ENCODE data around the gene SAT2. TPM values are rescaled to one million over a fixed set of nuclear protein-coding genes. Genes with fewer than 3 reads are reported as not detected.

Gene SAT2
- total RNA-seq, 1 donor from 2014 or later, result 22.6 TPM

- TF ChIP-seq CTCF (IDR thresholded peaks at IDR 0.05), result no peak
- no peak for DNase-seq (ENCODE audit: low spot score in 2 of 2)
Observed at GRCh38 chr17:7667656-7668406, 40.2 kb upstream of the SAT2 start.

GRCh38 chr17:7656958-7657609 lies 29.5 kb upstream of the SAT2 start:
- no peaks in the 10 kb centered on the region for H3K9me3 ChIP-seq
- intact Hi-C loops (cut with DNase I), result no loop called here
- no peaks in the 10 kb centered on the region for H3K27me3 ChIP-seq
- no peak overlapping the region for H3K27ac ChIP-seq
- no peak for DNase-seq (ENCODE audit: low spot score in 2 of 2)
- no peaks in the 10 kb centered on the region for H3K36me3 ChIP-seq
- TF ChIP-seq CTCF (IDR thresholded peaks at IDR 0.05), result no peak
- peaks cover 0 to 6% of the 10 kb centered on the region in 2 donors for H3K4me1 ChIP-seq
- H3K4me3 ChIP-seq, result no peak overlapping the region

More at GRCh38 chr17:7667656-7668406, 40.2 kb upstream of the SAT2 start:
- Histone ChIP-seq H3K4me1 (no peaks in the 10 kb centered on the region), H3K27ac (no peak overlapping the region), H3K36me3 (peaks cover 39 to 55% of the 10 kb centered on the region in 2 donors), H3K4me3 (no peak overlapping the region), H3K9me3 (no peaks in the 10 kb centered on the region), H3K27me3 (no peaks in the 10 kb centered on the region)
- intact Hi-C loops (cut with DNase I), result no loop called here

- no peak for TF ChIP-seq CTCF (IDR thresholded peaks at IDR 0.05)
- H3K36me3 ChIP-seq, result no peaks in the 10 kb centered on the region
- peaks cover 13 to 19% of the 10 kb centered on the region in 2 donors for H3K4me1 ChIP-seq
- intact Hi-C loops (cut with DNase I), result no loop called here
- no peak overlapping the region for H3K4me3 ChIP-seq
- no peaks in the 10 kb centered on the region for H3K9me3 ChIP-seq
- DNase-seq (ENCODE audit: low spot score in 2 of 2), result no peak
- H3K27ac ChIP-seq, result no peak overlapping the region
- H3K27me3 ChIP-seq, result peaks cover 13% of the 10 kb centered on the region
Observed at GRCh38 chr17:7655541-7655840, 27.9 kb upstream of the SAT2 start.

GRCh38 chr17:7654832-7655540 lies 27.4 kb upstream of the SAT2 start:
- no peak for DNase-seq (ENCODE audit: low spot score in 2 of 2)
- Histone ChIP-seq H3K36me3 (no peaks in the 10 kb centered on the region), H3K4me1 (peaks cover 13 to 22% of the 10 kb centered on the region in 2 donors), H3K4me3 (no peak overlapping the region), H3K9me3 (no peaks in the 10 kb centered on the region), H3K27ac (no peak overlapping the region), H3K27me3 (peaks cover 14% of the 10 kb centered on the region)
- TF ChIP-seq CTCF (IDR thresholded peaks at IDR 0.05), result no peak
- intact Hi-C loops (cut with DNase I), result no loop called here

DNA sequence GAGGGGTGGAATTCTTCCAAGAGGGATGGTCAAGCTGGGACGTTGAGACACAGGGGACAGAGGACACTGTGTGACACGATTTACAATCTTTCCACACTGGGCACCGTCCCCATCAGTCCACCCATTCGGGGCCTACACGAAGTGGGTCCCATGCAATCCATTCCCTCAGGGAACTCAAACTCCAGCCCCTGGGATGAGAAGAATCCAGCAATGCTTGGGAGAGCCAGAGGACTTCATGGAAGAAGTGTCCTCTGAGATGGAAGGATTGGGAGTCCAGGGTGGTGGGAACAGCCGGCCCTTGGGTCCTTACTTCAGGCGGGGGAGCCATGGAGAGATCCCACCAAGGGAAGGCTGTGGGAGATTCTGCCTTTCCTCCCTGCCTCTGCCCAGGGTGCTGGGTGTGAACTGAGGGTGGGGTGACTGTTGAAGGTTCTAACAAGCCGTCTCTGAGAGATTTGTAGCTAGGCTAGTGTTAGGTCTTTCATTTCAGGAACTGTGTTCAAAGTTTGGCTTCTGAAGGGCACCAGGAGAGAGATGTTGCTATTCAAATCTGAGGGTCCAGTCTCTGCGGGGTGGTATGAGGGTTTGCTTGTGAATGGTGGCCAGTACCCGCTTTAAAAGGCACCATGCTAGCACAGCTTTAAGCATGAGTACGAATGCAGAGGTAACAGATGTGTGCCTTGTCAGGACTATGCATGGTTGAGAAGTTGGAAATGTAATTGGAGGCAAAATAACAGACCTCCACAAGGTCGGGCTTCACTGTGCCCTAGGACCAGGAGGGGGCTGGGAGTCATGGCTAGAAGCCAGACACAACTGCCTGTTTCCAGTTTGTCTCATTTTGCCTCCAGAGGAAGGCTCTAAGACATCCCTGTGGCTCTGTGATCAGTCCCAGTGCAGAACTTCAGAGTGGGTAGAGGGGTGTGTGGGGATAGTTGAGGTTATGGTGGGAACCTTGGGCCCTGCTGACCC lies 25.1 kb upstream of the SAT2 start:
- no peak for TF ChIP-seq CTCF (IDR thresholded peaks at IDR 0.05)
- intact Hi-C loops (cut with DNase I), result no loop called here
- H3K36me3 ChIP-seq, result no peaks in the 10 kb centered on the region

More for the DNA sequence above, 25.1 kb upstream of the SAT2 start:
- H3K9me3 ChIP-seq, result no peaks in the 10 kb centered on the region
- H3K27me3 ChIP-seq, result peaks cover 14% of the 10 kb centered on the region
- no peak overlapping the region for H3K4me3 ChIP-seq
- DNase-seq (ENCODE audit: low spot score in 2 of 2), result no peak
- H3K27ac ChIP-seq, result no peak overlapping the region
- peaks cover 13 to 22% of the 10 kb centered on the region in 2 donors for H3K4me1 ChIP-seq

All from ascending aorta (tissue), 2 donors.